ENCODE data around the gene RAET1G.

GRCh38 chr6:149950423-149950822 lies 27.5 kb upstream of the RAET1G start:
- no peak for TF ChIP-seq CTCF (IDR thresholded peaks at IDR 0.05)
- TF ChIP-seq POLR2A (IDR thresholded peaks at IDR 0.05): no peak
